ENCODE results near the gene CIB4. TPM values are rescaled to one million over a fixed set of nuclear protein-coding genes. Genes with fewer than 3 reads are reported as not detected.
A peak's percentile ranks its signal among the peaks of the same experiment; 100 is the strongest.

The CIB4 gene
- total and polyA plus RNA-seq, 12 donors: not detected

GRCh38 chr2:26605195-26605998 lies 35.8 kb downstream of the CIB4 start:
- intact Hi-C loops (cut with DNase I): loop anchor here (1.0 to 2.0 kb wide), 3 partner anchors 139 to 141 kb away; no protein-coding TSS in a partner anchor
- TF ChIP-seq CTCF (IDR thresholded peaks at IDR 0.05): peak; percentile 54 to 89 (median 80)
- Histone ChIP-seq H3K27ac (no peak overlapping the region), H3K36me3 (no peaks in the 10 kb centered on the region), H3K4me1 (no peaks in the 10 kb centered on the region), H3K4me3 (no peak overlapping the region), H3K9me3 (no peaks in the 10 kb centered on the region), H3K27me3 (peaks cover 0 to 61% (median 38%) of the 10 kb centered on the region in 7 donors)
- DNase-seq (no peak), ATAC-seq (peak in 6 of 8 donors; percentile 50 to 75 (median 62))
- WGBS, 2 donors: 28 to 31% methylated on average over 13 of the region's 13 CpGs

DNA sequence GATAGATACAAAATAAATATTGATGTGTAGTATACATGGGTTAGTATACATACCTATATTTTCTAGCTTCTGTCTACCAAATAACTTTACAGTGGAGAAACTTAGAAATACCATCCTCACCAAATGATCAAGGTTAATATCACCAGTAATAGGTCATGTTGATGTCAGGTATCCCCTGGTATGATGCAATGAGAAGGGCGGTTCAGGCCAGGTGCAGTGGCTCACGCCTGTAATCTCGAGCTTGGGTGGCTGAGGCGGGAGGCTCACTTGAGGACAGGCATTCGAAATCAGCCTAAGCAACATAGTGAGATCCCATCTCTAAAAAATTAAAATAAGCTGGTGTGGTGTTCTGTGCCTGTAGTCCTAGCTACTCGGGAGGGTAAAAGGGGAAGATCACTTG lies 38.6 kb downstream of the CIB4 start:
- Histone ChIP-seq H3K4me1 (no peaks in the 10 kb centered on the region), H3K9me3 (no peaks in the 10 kb centered on the region), H3K27me3 (peaks cover 0 to 81% (median 56%) of the 10 kb centered on the region in 7 donors), H3K27ac (no peak overlapping the region), H3K4me3 (no peak overlapping the region), H3K36me3 (no peaks in the 10 kb centered on the region)
- WGBS, 2 donors: 79 to 81% methylated on average over 6 of the region's 6 CpGs
- intact Hi-C loops (cut with DNase I): no loop called here
- DNase-seq (no peak), ATAC-seq (no peak)
- TF ChIP-seq CTCF (IDR thresholded peaks at IDR 0.05): no peak

DNA sequence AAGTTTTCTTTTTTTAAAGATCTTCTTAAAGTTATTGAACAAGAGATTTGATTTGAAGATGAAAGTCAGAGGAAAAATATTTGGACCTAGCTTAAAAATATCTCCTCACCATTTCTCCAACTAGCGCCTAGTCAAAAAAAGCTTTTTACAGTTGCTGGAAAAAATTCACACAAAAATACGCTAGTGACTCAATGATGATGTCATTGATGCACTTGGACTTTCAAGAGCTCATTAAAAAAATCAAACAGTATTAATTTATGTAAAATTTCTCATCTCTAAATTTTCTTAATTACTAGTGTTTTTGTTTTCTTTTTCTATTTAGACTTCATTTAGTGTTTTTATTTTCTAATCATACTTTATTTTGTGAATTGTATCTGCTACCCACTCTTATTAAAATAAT lies 41.8 kb downstream of the CIB4 start:
- no peak for DNase-seq
- no peak for TF ChIP-seq CTCF (IDR thresholded peaks at IDR 0.05)
- intact Hi-C loops (cut with DNase I): no loop called here
- Histone ChIP-seq H3K4me3 (no peak overlapping the region), H3K27me3 (peaks cover 0 to 81% (median 67%) of the 10 kb centered on the region in 7 donors), H3K4me1 (peaks cover 0 to 3% (median 0%) of the 10 kb centered on the region in 9 donors), H3K27ac (no peak overlapping the region), H3K9me3 (no peaks in the 10 kb centered on the region), H3K36me3 (no peaks in the 10 kb centered on the region)
- WGBS, 2 donors: 87 to 96% methylated on average over 2 of the region's 2 CpGs
- no peak for ATAC-seq

DNA sequence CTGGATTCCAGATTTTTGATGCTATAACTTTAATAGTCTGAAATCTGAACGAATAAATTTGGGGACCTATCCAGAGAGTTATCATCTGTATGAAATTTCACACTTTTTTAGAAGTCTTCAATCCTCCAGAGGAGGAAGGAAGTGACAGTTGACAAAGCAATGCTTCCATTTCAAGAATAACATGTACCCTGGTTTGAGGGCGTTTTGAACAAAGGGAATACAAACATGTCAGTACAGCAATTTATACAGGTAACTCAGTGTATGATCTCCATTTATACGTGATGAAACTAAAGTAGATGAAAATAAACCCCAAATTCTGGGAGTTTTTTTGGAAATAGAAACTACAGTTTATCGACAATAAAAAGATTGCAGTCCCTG lies 42.2 kb downstream of the CIB4 start:
- no peak for TF ChIP-seq CTCF (IDR thresholded peaks at IDR 0.05)
- H3K27ac ChIP-seq: no peak overlapping the region
- H3K36me3 ChIP-seq: no peaks in the 10 kb centered on the region
- H3K4me1 ChIP-seq: peaks cover 0 to 3% (median 0%) of the 10 kb centered on the region in 9 donors
- ATAC-seq: no peak
- H3K9me3 ChIP-seq: no peaks in the 10 kb centered on the region
- intact Hi-C loops (cut with DNase I): no loop called here
- no peak overlapping the region for H3K4me3 ChIP-seq
- no peak for DNase-seq
- peaks cover 0 to 82% (median 67%) of the 10 kb centered on the region in 7 donors for H3K27me3 ChIP-seq
- 59 to 68% methylated on average over 4 of the region's 4 CpGs for WGBS, 2 donors

All from heart right ventricle (tissue), 16 donors.